Naive B cell (primary cell): ENCODE data around the gene SUSD5. TPM values are rescaled to one million over a fixed set of nuclear protein-coding genes. Genes with fewer than 3 reads are reported as not detected.

Experiments
- polyA plus RNA-seq, 6 donors: library from polyadenylated mRNA; unstranded; fragments of 300-500 nt; fragmentation: Illumina TruSeq; gene quantifications; one replicate each; pipeline ENCODE4 v1.2.3, GENCODE V29; 2021; ENCODE audit warnings: low read depth in 6 of 6

Gene SUSD5
- polyA plus RNA-seq, 6 donors from 2014 or later: 0.05 to 0.21 (median 0.18) TPM; not detected in 1

Other genes with a start within 250 kb of the SUSD5 start
- gene GLB1, start 121.7 kb downstream of the SUSD5 start, polyA plus RNA-seq: 10 to 100 TPM; 32.6 to 42.8 (median 39.9) TPM
- 1 to 10 TPM in 4 of 6 donors, under 1 TPM in 1, not detected in 1; 0.50 to 2.0 (median 1.5) TPM for gene TMPPE, start 121.7 kb downstream of the SUSD5 start, polyA plus RNA-seq
- 10 to 100 TPM; 66.0 to 87.6 (median 75.1) TPM for gene CRTAP, start 104.8 kb downstream of the SUSD5 start, polyA plus RNA-seq
- under 1 TPM in 4 of 6 donors, not detected in 2; 0.09 to 0.36 (median 0.23) TPM for gene FBXL2, start 58.6 kb upstream of the SUSD5 start, polyA plus RNA-seq
- gene UBP1, start 221.6 kb upstream of the SUSD5 start, polyA plus RNA-seq: 10 to 100 TPM in 3 of 6 donors, 1 to 10 TPM in 3; 3.7 to 14.7 (median 9.2) TPM